Measurements from ENCODE around the gene EGFL7.

EGFL7 gene

DNA sequence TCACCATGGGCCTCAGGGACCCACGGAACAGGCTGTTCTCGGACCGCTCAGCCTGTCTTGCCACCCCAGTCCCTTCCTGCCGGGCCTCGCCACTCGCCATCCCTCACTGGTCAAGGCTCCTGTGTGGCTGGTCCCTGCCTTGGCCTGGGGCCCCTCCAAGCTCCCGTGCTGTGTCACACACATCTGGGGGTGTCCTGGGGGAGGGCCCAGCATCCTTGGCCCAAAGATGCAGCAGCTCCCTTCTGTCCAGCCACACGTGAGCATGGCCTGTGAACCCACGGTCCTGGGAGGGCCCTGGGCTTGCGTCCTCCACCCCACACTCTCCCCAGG lies 425 bp upstream of the EGFL7 start:
- DNase-seq (ENCODE audit: extremely low read depth, insufficient read length), result no peak
- Histone ChIP-seq H3K36me3 (ENCODE audit: control insufficient read depth, insufficient read depth, low read length) (no peaks in the 10 kb centered on the region), H3K27me3 (replicated peaks; ENCODE audit: control insufficient read depth, insufficient read depth, low read length) (peaks cover 1% of the 10 kb centered on the region; the same call in 1 of the 2 replicates), H3K4me3 (replicated peaks; ENCODE audit: low read depth, low read length) (no peak overlapping the region)
- TF ChIP-seq, protein P1, sequence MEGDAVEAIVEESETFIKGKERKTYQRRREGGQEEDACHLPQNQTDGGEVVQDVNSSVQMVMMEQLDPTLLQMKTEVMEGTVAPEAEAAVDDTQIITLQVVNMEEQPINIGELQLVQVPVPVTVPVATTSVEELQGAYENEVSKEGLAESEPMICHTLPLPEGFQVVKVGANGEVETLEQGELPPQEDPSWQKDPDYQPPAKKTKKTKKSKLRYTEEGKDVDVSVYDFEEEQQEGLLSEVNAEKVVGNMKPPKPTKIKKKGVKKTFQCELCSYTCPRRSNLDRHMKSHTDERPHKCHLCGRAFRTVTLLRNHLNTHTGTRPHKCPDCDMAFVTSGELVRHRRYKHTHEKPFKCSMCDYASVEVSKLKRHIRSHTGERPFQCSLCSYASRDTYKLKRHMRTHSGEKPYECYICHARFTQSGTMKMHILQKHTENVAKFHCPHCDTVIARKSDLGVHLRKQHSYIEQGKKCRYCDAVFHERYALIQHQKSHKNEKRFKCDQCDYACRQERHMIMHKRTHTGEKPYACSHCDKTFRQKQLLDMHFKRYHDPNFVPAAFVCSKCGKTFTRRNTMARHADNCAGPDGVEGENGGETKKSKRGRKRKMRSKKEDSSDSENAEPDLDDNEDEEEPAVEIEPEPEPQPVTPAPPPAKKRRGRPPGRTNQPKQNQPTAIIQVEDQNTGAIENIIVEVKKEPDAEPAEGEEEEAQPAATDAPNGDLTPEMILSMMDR (IDR thresholded peaks at IDR 0.05; ENCODE audit: insufficient read depth, low read length, poor library complexity, severe bottlenecking), result no peak

DNA sequence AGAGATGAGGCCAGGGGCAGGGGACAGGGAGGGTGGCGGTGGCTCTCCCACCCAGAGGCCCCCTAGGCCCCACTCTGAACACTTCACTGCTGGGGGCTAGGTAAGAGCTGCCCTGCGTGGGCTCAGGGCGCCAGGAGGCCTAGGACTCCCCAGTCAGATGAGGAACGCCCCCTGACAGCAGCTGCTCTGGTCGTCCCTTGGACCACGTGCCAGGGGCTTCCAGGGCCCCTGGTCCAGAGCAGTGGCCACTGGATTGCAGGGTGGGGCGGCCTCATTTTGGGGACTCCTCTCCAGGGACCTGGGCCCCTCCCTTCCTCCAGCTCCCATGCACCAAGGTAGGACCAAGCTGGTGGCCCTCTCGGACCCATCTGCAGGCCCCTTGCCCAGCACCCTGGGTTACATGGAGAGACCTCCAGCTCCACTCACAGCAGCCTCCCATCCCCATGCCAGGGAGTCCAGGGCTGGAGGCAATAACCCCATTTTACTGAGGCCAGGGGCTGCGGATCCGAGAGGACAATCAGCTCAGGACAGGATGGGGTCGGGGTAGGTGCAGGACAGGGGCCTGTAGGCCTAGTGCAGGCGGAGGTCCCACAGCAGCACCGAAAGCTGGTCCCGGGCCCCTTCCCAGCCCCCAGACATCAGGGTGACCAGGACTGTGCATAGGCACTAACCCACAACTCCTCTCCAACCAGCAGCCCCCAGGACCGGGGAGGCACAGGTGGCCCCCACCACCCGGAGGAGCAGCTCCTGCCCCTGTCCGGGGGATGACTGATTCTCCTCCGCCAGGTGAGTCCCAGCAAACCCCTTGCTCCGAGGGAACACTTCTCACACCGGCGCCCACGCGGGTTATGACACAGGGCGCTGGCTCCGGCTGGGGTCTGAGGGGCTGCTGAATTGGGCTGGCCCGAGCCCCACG lies 1.5 kb downstream of the EGFL7 start:
- no peak for DNase-seq (ENCODE audit: extremely low read depth, insufficient read length)
- TF ChIP-seq, protein P1 (IDR thresholded peaks at IDR 0.05; ENCODE audit: insufficient read depth, low read length, poor library complexity, severe bottlenecking), result no peak
- H3K4me3 ChIP-seq (replicated peaks; ENCODE audit: low read depth, low read length), result no peak overlapping the region
- no peaks in the 10 kb centered on the region for H3K36me3 ChIP-seq (ENCODE audit: control insufficient read depth, insufficient read depth, low read length)
- peaks cover 1% of the 10 kb centered on the region; the same call in 1 of the 2 replicates for H3K27me3 ChIP-seq (replicated peaks; ENCODE audit: control insufficient read depth, insufficient read depth, low read length)

DNA sequence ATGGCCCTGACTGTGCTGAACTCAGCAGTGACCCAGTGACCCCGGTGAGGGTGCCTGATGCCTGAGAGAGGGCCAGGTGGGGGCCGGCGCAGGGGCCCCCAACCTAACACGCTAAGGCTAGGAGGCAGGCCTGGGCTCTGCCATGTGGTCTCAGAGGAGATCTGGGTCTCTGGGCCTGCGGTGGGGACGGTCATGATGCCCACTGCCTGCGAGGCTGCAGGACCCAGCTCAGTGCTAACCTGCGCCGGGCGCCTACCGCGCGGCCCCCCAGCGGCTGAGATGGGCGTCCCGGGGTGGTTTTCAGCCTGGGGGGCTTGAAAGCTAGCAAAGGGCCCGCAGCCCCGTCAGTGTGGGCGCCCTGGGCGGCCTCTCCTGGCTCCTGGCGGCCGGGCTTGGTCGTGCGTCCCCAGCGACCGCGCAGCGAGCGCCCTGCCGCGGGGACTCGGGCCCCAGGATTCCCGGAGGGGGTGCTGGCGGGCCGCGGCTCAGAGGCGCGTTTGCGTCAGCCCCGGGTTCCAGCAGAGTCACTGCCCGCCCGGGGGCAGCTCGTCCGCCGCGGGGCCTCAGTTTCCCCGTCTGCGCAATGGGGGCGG lies 2.5 kb downstream of the EGFL7 start:
- TF ChIP-seq, protein P1 (IDR thresholded peaks at IDR 0.05; ENCODE audit: insufficient read depth, low read length, poor library complexity, severe bottlenecking), result peak; percentile 18
- H3K36me3 ChIP-seq (ENCODE audit: control insufficient read depth, insufficient read depth, low read length), result no peaks in the 10 kb centered on the region
- no peak overlapping the region; the same call in 1 of the 2 replicates for H3K4me3 ChIP-seq (replicated peaks; ENCODE audit: low read depth, low read length)
- DNase-seq (ENCODE audit: extremely low read depth, insufficient read length), result no peak
- peaks cover 1% of the 10 kb centered on the region; the same call in 1 of the 2 replicates for H3K27me3 ChIP-seq (replicated peaks; ENCODE audit: control insufficient read depth, insufficient read depth, low read length)

DNA sequence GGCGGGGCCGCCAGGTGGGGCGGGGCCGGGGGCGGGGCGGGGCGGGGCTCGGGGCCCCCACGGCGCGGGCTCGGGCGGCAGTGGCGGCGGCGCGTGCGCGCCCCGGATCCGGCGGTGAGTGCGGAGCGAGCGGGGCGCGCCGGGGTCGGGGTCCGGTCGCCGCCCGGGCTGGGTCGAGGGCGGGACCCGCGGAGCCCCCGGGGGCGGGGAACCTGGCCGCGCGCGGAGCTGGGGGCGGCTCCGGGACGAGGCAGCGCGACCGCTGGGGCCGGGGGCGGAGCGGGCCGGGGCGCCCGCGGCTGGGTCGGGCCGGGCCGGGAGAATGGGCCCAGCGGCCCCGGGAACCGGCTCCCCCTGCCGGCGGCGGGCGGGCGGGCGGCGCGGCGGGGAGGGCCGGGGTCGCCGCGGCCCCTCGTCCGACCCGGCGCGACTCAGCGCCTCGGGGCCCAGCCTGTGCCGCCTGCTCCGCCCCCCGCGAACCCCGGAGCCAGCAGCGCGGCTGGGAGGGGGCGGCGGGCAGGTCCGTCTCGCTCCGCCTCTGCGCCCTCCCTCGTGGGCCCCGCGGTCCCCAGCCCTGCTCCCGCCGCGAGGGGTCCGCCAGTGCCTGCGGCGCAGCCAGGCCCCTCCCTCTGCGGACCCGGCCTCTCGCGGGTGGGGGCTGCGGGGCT lies 3.1 kb downstream of the EGFL7 start:
- Histone ChIP-seq H3K27me3 (replicated peaks; ENCODE audit: control insufficient read depth, insufficient read depth, low read length) (peaks cover 1% of the 10 kb centered on the region; the same call in 1 of the 2 replicates), H3K36me3 (ENCODE audit: control insufficient read depth, insufficient read depth, low read length) (no peaks in the 10 kb centered on the region), H3K4me3 (replicated peaks; ENCODE audit: low read depth, low read length) (no peak overlapping the region)
- no peak for DNase-seq (ENCODE audit: extremely low read depth, insufficient read length)
- TF ChIP-seq, protein P1 (IDR thresholded peaks at IDR 0.05; ENCODE audit: insufficient read depth, low read length, poor library complexity, severe bottlenecking), result no peak

DNA sequence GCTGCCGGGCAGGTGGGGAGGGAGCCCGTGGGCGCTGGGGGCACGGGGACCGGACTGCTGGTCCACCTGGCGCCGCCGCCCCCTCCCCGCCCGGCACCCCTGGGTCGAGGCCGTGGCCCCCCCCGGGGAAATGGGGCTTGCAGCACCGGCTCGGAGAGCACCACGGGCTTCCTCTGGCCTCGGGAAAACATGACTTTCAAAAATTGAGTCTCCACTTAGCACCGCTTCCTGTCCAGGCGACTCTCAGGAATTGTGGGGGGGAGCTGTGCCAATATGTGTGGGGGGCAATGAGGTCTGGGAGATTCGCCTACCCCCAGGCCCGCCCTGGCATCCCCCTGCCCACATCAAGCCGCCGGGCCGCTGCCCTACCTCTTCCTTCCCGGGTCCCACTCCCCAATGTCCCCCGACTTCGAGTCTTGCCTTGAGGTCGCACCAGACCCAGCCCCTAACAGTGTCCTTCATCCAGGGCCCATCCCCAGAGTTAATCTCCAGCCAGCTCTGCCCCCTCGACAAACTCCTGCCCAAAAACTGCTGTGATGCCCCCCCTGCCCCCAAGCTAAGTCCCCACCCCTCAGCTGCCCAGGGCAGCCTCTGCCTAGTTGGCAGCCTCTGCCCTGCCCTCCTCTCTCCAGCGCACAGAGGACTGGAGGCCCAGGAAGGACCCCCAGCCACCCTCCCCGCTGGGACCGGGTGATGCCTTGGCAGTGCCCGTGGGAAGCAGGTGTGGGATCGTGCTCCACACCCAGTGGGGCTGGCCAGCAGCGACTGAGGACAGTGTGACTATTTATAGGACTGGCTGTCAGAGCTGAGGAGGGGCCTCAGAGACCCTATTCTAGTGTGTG lies 3.9 kb downstream of the EGFL7 start:
- TF ChIP-seq, protein P1 (IDR thresholded peaks at IDR 0.05; ENCODE audit: insufficient read depth, low read length, poor library complexity, severe bottlenecking), result no peak
- DNase-seq (ENCODE audit: extremely low read depth, insufficient read length), result no peak
- Histone ChIP-seq H3K4me3 (replicated peaks; ENCODE audit: low read depth, low read length) (no peak overlapping the region), H3K27me3 (replicated peaks; ENCODE audit: control insufficient read depth, insufficient read depth, low read length) (peaks cover 1% of the 10 kb centered on the region; the same call in 1 of the 2 replicates), H3K36me3 (ENCODE audit: control insufficient read depth, insufficient read depth, low read length) (no peaks in the 10 kb centered on the region)
